ENCODE results near the gene B4GALT6. TPM values are rescaled to one million over a fixed set of nuclear protein-coding genes. Genes with fewer than 3 reads are reported as not detected.

B4GALT6 gene
- total and polyA plus RNA-seq, 2 of the 8 experiments (the other 6 are each of a cell fraction or from before 2014, with no cell fraction given), result 6.3 to 41.5 TPM

- no peak for TF ChIP-seq BCL11A (IDR thresholded peaks at IDR 0.05; ENCODE audit: low read depth in 2 of 2, low read length in 2 of 2)
- no peak for TF ChIP-seq CBX5 (IDR thresholded peaks at IDR 0.05; ENCODE audit: low read depth, low read length)
- no peak for TF ChIP-seq ZNF274 (IDR thresholded peaks at IDR 0.05; ENCODE audit: borderline replicate concordance, extremely low read depth, low read length)
- no peak for TF ChIP-seq SP2 (IDR thresholded peaks at IDR 0.05; ENCODE audit: low read length)
- TF ChIP-seq KDM4A (IDR thresholded peaks at IDR 0.05; ENCODE audit: low read depth, low read length, severe bottlenecking), result peak; percentile 30
- 0 out of 2 replicates have a peak, but pooled peaks have one; percentile 29 for TF ChIP-seq TBP (IDR thresholded peaks at IDR 0.05; ENCODE audit: low read depth, low read length)
- TF ChIP-seq CREB1 (IDR thresholded peaks at IDR 0.05), result no peak
- TF ChIP-seq CTCF (IDR thresholded peaks at IDR 0.05; ENCODE audit: control extremely low read depth in 1 of 3, insufficient read depth in 1 of 3, low read depth in 1 of 3, low read length in 3 of 3), result no peak
- no peak for TF ChIP-seq JUND (IDR thresholded peaks at IDR 0.05; ENCODE audit: low read length)
- TF ChIP-seq POLR2AphosphoS5 (IDR thresholded peaks at IDR 0.05; ENCODE audit: low read depth, low read length), result peak; percentile 28; the same call in 1 of the 2 replicates
- TF ChIP-seq ASH2L (IDR thresholded peaks at IDR 0.05; ENCODE audit: low read length), result peak; percentile 66
- TF ChIP-seq POLR2A (IDR thresholded peaks at IDR 0.05; ENCODE audit: control extremely low read depth in 1 of 2, low read depth in 2 of 2, low read length in 2 of 2), result peak in 1 of 2 experiments; percentile 35; a peak in 2 of 3 replicates
Measured at GRCh38 chr18:31684279-31685096, at the start of gene B4GALT6 (continued).

Data from H1 (cell line).